Measurements from ENCODE around the gene DARS2.
"Not testable (repeated sequence)": the region's sequence is repeated elsewhere in the genome, so short reads cannot be mapped to it uniquely, and the experiment has no call there.

The DARS2 gene

DNA sequence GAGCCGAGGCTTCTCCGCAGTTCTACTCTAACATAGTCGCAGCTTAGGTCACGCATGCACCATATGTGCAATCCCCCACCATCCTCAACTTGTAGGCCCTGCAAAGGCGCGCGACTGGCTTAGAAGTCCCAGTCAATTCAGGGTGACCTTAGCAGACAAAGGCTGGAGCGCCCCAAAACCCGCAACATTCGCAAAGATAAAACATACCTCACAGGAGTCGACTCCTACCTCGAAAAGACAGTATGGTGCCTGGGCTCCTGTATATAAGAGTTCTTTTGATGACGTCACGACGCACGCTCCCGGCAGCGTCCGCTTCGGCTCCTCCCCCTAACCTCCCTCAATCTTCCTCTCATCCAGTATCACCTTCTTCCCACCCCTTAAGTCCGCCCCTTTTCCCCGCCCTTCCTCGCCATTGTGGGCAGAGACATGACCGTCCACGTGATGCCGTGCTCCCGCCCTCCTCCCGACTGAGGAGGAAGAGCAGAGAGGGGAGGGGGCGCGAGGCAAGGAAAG, 43.3 kb downstream of the DARS2 start, which contains the start of gene GAS5:
TSS of gene GAS5 (minus strand) at position 237 of the 513 bp plus-strand sequence.
- H3K4me1 ChIP-seq (ENCODE audit: control insufficient read depth in 1 of 2, insufficient read depth in 2 of 2, low read length in 2 of 2), result peaks cover 39 to 47% of the 10 kb centered on the region in 2 donors
- H3K27ac ChIP-seq (ENCODE audit: low read depth, low read length), result peak within 1 kb of the TSS; percentile 97
- H3K9ac ChIP-seq (ENCODE audit: low read depth in 1 of 2, low read length in 2 of 2), result peak within 1 kb of the TSS; percentile 71 to 85
- H3K9me3 ChIP-seq (ENCODE audit: control insufficient read depth in 1 of 2, low read length in 2 of 2), result no peaks in the 10 kb centered on the region
- H3K4me3 ChIP-seq (ENCODE audit: low read depth in 1 of 2, low read length in 2 of 2), result peak within 1 kb of the TSS; percentile 92 to 95
- peaks cover 36 to 40% of the 10 kb centered on the region in 2 donors for H3K36me3 ChIP-seq (ENCODE audit: control insufficient read depth in 1 of 2, insufficient read depth in 2 of 2, low read length in 2 of 2)
- no peaks in the 10 kb centered on the region for H3K27me3 ChIP-seq (ENCODE audit: control insufficient read depth in 1 of 2, insufficient read depth in 2 of 2, low read length in 2 of 2)

DNA sequence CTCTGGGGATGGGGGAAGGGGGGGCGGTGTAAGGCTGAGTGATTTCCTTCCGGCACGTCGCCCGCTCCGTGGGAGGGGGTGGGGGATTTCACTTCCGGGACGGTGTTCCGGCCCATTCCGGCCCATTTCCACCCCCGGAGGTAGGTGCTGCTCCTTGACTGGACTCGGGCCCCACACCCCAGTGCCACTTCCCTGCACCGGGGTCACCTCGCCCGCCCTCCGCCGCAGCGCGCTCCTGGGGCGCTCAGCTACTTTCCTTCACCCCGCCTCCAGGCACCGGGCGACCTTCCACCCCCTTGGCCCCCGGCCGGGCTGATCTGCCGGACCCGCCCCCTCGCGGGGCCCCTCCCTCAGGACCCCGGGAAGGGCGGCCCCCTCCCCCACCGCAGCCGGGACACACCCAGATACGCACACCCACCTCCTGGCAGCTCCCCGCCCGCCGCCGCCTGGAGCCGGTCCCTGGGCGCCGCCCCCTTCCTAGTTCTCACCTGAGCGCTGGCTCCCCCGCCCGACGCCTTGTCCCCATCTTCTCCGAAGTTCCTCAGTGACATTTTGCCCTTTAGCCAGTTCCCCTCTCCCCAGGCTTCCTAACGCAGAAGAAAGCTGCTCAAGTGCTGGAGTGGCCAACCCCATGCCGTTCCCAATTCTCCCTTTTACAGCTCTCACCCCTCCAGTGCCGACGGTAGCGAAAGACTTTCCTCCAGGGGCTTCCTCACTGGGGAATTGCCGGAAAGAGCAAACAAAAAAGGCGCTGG, 44.0 kb downstream of the DARS2 start, which contains the start of gene ZBTB37:
TSS of gene ZBTB37 (plus strand) at position 115 of the 755 bp plus-strand sequence. CDS start 1,846 bp downstream, outside the sequence.
- Histone ChIP-seq H3K9ac (ENCODE audit: low read depth in 1 of 2, low read length in 2 of 2) (peak within 1 kb of the TSS; percentile 71 to 85), H3K4me3 (ENCODE audit: low read depth in 1 of 2, low read length in 2 of 2) (peak within 1 kb of the TSS; percentile 92 to 95), H3K27ac (ENCODE audit: low read depth, low read length) (peak within 1 kb of the TSS; percentile 97), H3K9me3 (ENCODE audit: control insufficient read depth in 1 of 2, low read length in 2 of 2) (no peaks in the 10 kb centered on the region), H3K27me3 (ENCODE audit: control insufficient read depth in 1 of 2, insufficient read depth in 2 of 2, low read length in 2 of 2) (no peaks in the 10 kb centered on the region), H3K36me3 (ENCODE audit: control insufficient read depth in 1 of 2, insufficient read depth in 2 of 2, low read length in 2 of 2) (peaks cover 30 to 34% of the 10 kb centered on the region in 2 donors), H3K4me1 (ENCODE audit: control insufficient read depth in 1 of 2, insufficient read depth in 2 of 2, low read length in 2 of 2) (peaks cover 39 to 47% of the 10 kb centered on the region in 2 donors)

- H3K9ac ChIP-seq (ENCODE audit: low read depth in 1 of 2, low read length in 2 of 2), result peak overlapping the region; percentile 71 to 85
- peaks cover 39 to 47% of the 10 kb centered on the region in 2 donors for H3K4me1 ChIP-seq (ENCODE audit: control insufficient read depth in 1 of 2, insufficient read depth in 2 of 2, low read length in 2 of 2)
- peaks cover 24 to 29% of the 10 kb centered on the region in 2 donors for H3K36me3 ChIP-seq (ENCODE audit: control insufficient read depth in 1 of 2, insufficient read depth in 2 of 2, low read length in 2 of 2)
- H3K9me3 ChIP-seq (ENCODE audit: control insufficient read depth in 1 of 2, low read length in 2 of 2), result no peaks in the 10 kb centered on the region
- peak overlapping the region; percentile 97 for H3K27ac ChIP-seq (ENCODE audit: low read depth, low read length)
- H3K27me3 ChIP-seq (ENCODE audit: control insufficient read depth in 1 of 2, insufficient read depth in 2 of 2, low read length in 2 of 2), result no peaks in the 10 kb centered on the region
- H3K4me3 ChIP-seq (ENCODE audit: low read depth in 1 of 2, low read length in 2 of 2), result peak overlapping the region; percentile 92 to 95
Observed at GRCh38 chr1:173869021-173869359, 44.5 kb downstream of the DARS2 start.

- Histone ChIP-seq H3K27ac (ENCODE audit: low read depth, low read length) (peak overlapping the region; percentile 42), H3K27me3 (ENCODE audit: control insufficient read depth in 1 of 2, insufficient read depth in 2 of 2, low read length in 2 of 2) (no peaks in the 10 kb centered on the region), H3K9ac (ENCODE audit: low read depth in 1 of 2, low read length in 2 of 2) (peak overlapping the region; percentile 12 to 71), H3K9me3 (ENCODE audit: control insufficient read depth in 1 of 2, low read length in 2 of 2) (no peaks in the 10 kb centered on the region), H3K4me1 (ENCODE audit: control insufficient read depth in 1 of 2, insufficient read depth in 2 of 2, low read length in 2 of 2) (peaks cover 29 to 37% of the 10 kb centered on the region in 2 donors), H3K36me3 (ENCODE audit: control insufficient read depth in 1 of 2, insufficient read depth in 2 of 2, low read length in 2 of 2) (peaks cover 11 to 15% of the 10 kb centered on the region in 2 donors), H3K4me3 (ENCODE audit: low read depth in 1 of 2, low read length in 2 of 2) (peak overlapping the region in 1 of 2 donors; percentile 92)
Observed at GRCh38 chr1:173870252-173871075, 46.0 kb downstream of the DARS2 start.

GRCh38 chr1:173871091-173871490, 46.6 kb downstream of the DARS2 start:
- H3K27ac ChIP-seq (ENCODE audit: low read depth, low read length), result no peak overlapping the region
- peaks cover 5 to 11% of the 10 kb centered on the region in 2 donors for H3K36me3 ChIP-seq (ENCODE audit: control insufficient read depth in 1 of 2, insufficient read depth in 2 of 2, low read length in 2 of 2)
- H3K4me3 ChIP-seq (ENCODE audit: low read depth in 1 of 2, low read length in 2 of 2), result no peak overlapping the region
- no peak overlapping the region for H3K9ac ChIP-seq (ENCODE audit: low read depth in 1 of 2, low read length in 2 of 2)
- no peaks in the 10 kb centered on the region for H3K27me3 ChIP-seq (ENCODE audit: control insufficient read depth in 1 of 2, insufficient read depth in 2 of 2, low read length in 2 of 2)
- H3K9me3 ChIP-seq (ENCODE audit: control insufficient read depth in 1 of 2, low read length in 2 of 2), result no peaks in the 10 kb centered on the region
- peaks cover 24 to 31% of the 10 kb centered on the region in 2 donors for H3K4me1 ChIP-seq (ENCODE audit: control insufficient read depth in 1 of 2, insufficient read depth in 2 of 2, low read length in 2 of 2)

- Histone ChIP-seq H3K9ac (ENCODE audit: low read depth in 1 of 2, low read length in 2 of 2) (no peak overlapping the region), H3K36me3 (ENCODE audit: control insufficient read depth in 1 of 2, insufficient read depth in 2 of 2, low read length in 2 of 2) (peaks cover 1 to 7% of the 10 kb centered on the region in 2 donors), H3K27ac (ENCODE audit: low read depth, low read length) (no peak overlapping the region), H3K4me1 (ENCODE audit: control insufficient read depth in 1 of 2, insufficient read depth in 2 of 2, low read length in 2 of 2) (peaks cover 20 to 27% of the 10 kb centered on the region in 2 donors), H3K4me3 (ENCODE audit: low read depth in 1 of 2, low read length in 2 of 2) (no peak overlapping the region), H3K27me3 (ENCODE audit: control insufficient read depth in 1 of 2, insufficient read depth in 2 of 2, low read length in 2 of 2) (no peaks in the 10 kb centered on the region), H3K9me3 (ENCODE audit: control insufficient read depth in 1 of 2, low read length in 2 of 2) (no peaks in the 10 kb centered on the region)
Observed at GRCh38 chr1:173871500-173871899, 47.0 kb downstream of the DARS2 start.

DNA sequence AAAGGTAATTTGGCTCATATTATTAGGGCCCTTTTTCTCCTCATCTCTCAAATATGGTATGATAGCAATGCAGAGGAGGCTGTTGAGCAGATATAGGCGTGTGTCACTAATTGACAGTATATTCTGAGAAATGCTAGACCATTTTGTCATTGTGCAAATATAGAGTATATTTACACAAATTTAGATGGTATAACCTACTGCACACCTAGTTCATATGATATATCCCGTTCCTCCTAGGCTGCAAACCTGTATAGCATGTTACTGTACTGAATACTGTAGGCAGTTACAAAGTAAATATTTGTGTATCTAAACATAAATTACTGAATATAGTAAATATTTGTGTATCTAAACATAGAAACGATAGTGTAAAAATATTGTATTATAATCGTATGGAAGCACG, 52.3 kb downstream of the DARS2 start:
- no peaks in the 10 kb centered on the region for H3K4me1 ChIP-seq (ENCODE audit: control insufficient read depth in 1 of 2, insufficient read depth in 2 of 2, low read length in 2 of 2)
- H3K36me3 ChIP-seq (ENCODE audit: control insufficient read depth in 1 of 2, insufficient read depth in 2 of 2, low read length in 2 of 2), result peaks cover 0 to 3% of the 10 kb centered on the region in 2 donors
- H3K4me3 ChIP-seq (ENCODE audit: low read depth in 1 of 2, low read length in 2 of 2), result no peak overlapping the region
- H3K27me3 ChIP-seq (ENCODE audit: control insufficient read depth in 1 of 2, insufficient read depth in 2 of 2, low read length in 2 of 2), result no peaks in the 10 kb centered on the region
- no peak overlapping the region for H3K27ac ChIP-seq (ENCODE audit: low read depth, low read length)
- H3K9me3 ChIP-seq (ENCODE audit: control insufficient read depth in 1 of 2, low read length in 2 of 2), result no peaks in the 10 kb centered on the region
- H3K9ac ChIP-seq (ENCODE audit: low read depth in 1 of 2, low read length in 2 of 2), result no peak overlapping the region

DNA sequence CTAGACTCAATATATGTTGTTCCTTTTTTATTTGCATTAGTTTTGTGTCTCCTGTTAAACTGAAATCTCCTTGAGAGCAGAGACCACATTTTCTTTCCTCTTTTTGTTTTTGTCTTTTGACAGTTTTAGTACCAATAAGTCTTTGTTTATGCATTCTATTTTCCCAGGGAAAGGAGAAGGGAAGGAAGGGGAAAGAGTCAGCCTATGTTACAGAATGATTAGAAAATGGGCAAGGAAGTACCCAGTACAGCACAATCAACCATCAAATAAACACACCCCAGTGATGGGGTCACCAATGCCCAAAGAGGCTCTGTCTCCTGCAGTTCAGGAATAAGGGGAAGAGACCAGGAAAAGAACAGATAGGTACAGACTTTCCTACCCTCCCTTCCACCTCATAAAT, 53.8 kb downstream of the DARS2 start:
- peaks cover 0 to 3% of the 10 kb centered on the region in 2 donors for H3K36me3 ChIP-seq (ENCODE audit: control insufficient read depth in 1 of 2, insufficient read depth in 2 of 2, low read length in 2 of 2)
- no peaks in the 10 kb centered on the region for H3K9me3 ChIP-seq (ENCODE audit: control insufficient read depth in 1 of 2, low read length in 2 of 2)
- H3K4me1 ChIP-seq (ENCODE audit: control insufficient read depth in 1 of 2, insufficient read depth in 2 of 2, low read length in 2 of 2), result no peaks in the 10 kb centered on the region
- H3K27ac ChIP-seq (ENCODE audit: low read depth, low read length), result no peak overlapping the region
- H3K4me3 ChIP-seq (ENCODE audit: low read depth in 1 of 2, low read length in 2 of 2), result no peak overlapping the region
- H3K27me3 ChIP-seq (ENCODE audit: control insufficient read depth in 1 of 2, insufficient read depth in 2 of 2, low read length in 2 of 2), result no peaks in the 10 kb centered on the region
- H3K9ac ChIP-seq (ENCODE audit: low read depth in 1 of 2, low read length in 2 of 2), result no peak overlapping the region

GRCh38 chr1:173881117-173881516, 56.6 kb downstream of the DARS2 start:
- H3K9me3 ChIP-seq (ENCODE audit: control insufficient read depth in 1 of 2, low read length in 2 of 2); H3K27me3 ChIP-seq (ENCODE audit: control insufficient read depth in 1 of 2, insufficient read depth in 2 of 2, low read length in 2 of 2); H3K4me1 ChIP-seq (ENCODE audit: control insufficient read depth in 1 of 2, insufficient read depth in 2 of 2, low read length in 2 of 2); H3K36me3 ChIP-seq (ENCODE audit: control insufficient read depth in 1 of 2, insufficient read depth in 2 of 2, low read length in 2 of 2); H3K9ac ChIP-seq (ENCODE audit: low read depth in 1 of 2, low read length in 2 of 2); H3K27ac ChIP-seq (ENCODE audit: low read depth, low read length); H3K4me3 ChIP-seq (ENCODE audit: low read depth in 1 of 2, low read length in 2 of 2): not testable (repeated sequence)

DNA sequence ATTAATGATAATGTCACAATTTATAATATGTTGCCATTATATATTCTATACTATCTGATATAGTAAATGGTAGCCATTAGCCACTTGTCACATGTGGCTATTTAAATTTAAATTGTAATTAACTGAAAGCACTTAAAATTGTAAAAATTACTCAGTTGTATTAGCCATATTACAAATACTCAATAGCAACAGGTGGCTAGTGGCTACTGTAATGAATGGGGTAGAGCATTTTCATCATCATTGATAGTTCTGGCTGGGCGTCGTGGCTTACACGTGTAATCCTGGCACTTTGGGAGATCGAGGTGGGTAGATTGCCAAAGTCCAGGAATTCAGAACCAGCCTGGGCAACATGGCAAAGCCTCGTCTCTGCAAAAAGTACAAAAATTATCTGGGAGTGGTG, 60.2 kb downstream of the DARS2 start:
- no peaks in the 10 kb centered on the region for H3K27me3 ChIP-seq (ENCODE audit: control insufficient read depth in 1 of 2, insufficient read depth in 2 of 2, low read length in 2 of 2)
- no peaks in the 10 kb centered on the region for H3K4me1 ChIP-seq (ENCODE audit: control insufficient read depth in 1 of 2, insufficient read depth in 2 of 2, low read length in 2 of 2)
- no peak overlapping the region for H3K27ac ChIP-seq (ENCODE audit: low read depth, low read length)
- H3K9ac ChIP-seq (ENCODE audit: low read depth in 1 of 2, low read length in 2 of 2), result no peak overlapping the region
- peaks cover 8 to 12% of the 10 kb centered on the region in 2 donors for H3K36me3 ChIP-seq (ENCODE audit: control insufficient read depth in 1 of 2, insufficient read depth in 2 of 2, low read length in 2 of 2)
- H3K4me3 ChIP-seq (ENCODE audit: low read depth in 1 of 2, low read length in 2 of 2), result no peak overlapping the region
- H3K9me3 ChIP-seq (ENCODE audit: control insufficient read depth in 1 of 2, low read length in 2 of 2), result no peaks in the 10 kb centered on the region

Data from duodenal mucosa (tissue), 2 donors.